HG03066 (cell line): ENCODE measurements around the gene ABCC9.

Experiments
- ATAC-seq: cut with Tn5 transposase; IDR thresholded peaks from one replicate; pipeline ENCODE4 v1.9.1; 2021; ENCODE audit warnings: low read depth; ENCODE audit not compliant: unreplicated experiment

ABCC9 gene

DNA sequence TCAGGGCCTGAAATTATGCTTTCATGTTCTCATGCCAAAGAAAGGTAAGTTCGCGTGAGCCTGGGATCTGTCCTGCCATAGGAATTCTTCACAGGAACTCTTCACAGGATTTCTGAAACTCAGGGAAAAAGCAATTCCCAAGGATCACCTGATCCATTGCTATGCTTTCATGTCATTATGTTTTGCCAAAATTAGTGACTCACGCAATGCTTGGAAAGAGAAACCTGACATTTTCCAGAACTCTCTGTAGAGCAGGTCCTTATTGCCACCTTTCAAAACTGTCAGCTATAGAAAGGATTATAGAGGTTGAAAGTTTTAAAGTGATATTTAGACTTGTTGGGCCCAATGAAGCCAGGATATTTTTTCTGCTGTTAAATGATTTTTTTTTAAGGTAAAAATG, 160.4 kb downstream of the ABCC9 start:
- ATAC-seq, result no peak

DNA sequence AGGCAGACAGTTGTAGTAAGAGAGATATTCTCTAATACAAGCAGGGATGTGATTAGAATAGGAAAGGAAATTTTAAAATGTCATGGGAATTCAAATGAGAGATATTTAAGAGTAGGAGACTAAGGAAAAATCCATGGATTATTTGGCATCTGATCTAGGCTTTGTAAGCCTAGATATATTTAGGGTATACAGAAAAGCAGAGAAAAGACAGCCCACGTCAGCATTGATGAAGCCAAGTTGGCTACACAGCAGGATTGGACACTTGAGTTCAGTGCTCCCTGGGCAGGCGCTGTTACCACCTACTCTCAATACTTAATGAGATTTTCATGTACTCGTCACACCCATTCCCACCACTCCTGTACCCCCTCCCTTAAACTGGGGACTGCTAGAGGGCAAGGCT, 165.1 kb downstream of the ABCC9 start:
- ATAC-seq, result no peak

GRCh38 chr12:21775133-21775820, 165.9 kb downstream of the ABCC9 start:
- no peak for ATAC-seq

GRCh38 chr12:21774358-21775132, 166.7 kb downstream of the ABCC9 start, which contains the start of gene KCNJ8:
TSS of gene KCNJ8 (minus strand) at chr12:21774706. CDS start at chr12:21773616, 1,090 bp downstream.
- ATAC-seq, result no peak

DNA sequence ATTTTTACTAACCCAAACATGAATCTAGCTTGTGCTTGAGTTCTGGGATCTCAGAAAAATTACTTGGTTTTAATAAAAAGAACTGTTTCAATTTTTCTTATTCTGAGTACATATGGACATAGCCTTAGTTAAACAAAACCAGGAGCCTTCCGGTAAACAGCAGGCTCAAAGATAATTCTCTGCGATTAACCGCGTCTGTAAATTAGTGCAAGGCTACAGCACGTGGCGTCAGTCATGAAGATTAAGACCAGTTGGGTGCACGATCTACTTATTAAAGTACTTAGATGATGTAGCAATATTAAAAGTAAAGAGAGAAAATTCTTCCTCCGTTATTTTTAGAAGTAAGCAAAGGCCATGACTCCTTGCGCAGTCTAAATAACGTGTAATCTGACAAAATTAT, 167.4 kb downstream of the ABCC9 start:
- ATAC-seq, result no peak

DNA sequence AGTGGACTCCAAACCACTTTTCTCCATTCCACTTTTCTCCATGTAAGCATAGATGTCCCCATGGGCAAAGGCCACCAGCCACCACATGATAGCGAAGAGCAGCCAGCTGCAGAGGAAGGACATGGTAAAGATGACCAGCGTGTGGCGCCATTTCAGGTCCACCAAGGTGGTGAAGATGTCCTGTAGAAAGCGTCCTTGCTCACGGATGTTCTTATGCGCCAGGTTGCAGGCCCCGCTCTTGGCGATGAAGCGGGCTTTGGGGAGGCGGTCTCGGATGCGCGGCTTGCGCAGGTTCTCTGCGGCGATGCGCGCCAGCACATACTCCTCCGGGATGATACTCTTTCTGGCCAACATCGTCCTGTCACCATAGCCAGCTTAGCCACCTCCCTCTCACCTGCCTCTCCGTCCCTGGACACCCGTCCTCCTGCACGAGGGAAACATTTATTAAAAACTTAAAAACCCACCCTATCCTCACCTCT, 167.9 kb downstream of the ABCC9 start:
- no peak for ATAC-seq

DNA sequence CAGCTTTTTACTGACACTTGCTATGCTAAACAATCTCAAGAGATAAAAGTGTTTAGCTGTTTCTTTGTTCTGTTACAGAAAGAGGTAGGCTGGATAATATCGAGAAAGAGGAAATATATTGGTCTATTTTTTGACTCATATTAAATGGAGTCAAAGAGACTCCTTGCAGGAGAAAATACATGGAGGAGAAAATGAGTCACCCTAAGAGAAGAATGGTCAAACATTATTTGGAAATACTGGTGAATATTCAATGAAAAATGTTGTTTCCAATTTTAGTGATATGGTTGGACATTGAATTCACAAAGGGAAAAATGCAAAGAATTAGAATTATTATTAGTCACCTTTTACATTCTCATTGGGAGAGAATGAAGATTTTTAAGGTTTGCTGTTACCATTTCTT, 169.9 kb downstream of the ABCC9 start:
- ATAC-seq, result no peak

- ATAC-seq, result no peak
Observed at GRCh38 chr12:21769307-21769706, 171.9 kb downstream of the ABCC9 start.

DNA sequence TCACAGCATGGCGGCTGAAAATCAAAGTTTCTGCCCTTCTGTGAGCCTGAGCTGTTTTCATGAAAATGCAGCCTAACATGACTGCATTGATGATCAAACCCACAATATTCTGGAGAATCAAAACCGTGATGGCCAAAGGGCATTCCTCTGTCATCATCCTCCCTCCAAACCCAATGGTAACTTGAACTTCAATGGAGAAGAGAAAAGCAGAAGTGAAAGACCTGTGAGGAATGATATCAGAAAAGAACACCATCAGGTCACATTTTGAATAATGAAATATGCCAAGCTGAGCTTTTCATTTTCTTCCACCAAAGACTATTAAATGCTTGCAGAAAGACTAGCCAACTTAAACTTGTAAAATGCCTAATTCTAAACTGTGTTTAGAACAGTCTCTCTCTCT, 174.8 kb downstream of the ABCC9 start:
- no peak for ATAC-seq

DNA sequence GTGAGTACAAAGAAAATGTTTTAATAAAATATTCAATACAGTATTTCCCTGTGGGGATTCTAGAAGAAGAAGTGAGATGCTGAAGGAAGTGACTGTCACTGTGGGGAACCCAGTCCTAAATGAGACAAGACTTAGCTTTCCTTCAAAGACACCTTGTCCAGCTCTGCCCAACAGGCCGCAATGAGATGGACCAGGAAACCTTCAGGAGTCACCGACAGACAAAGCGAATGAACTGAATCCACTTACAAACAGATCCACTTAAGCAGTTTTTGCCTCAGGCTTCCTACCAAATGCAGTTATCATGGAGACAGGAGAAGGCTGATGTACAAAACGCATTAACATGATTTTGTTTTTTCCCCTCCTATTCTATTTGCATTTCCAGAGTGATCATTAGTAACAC, 176.3 kb downstream of the ABCC9 start:
- no peak for ATAC-seq

DNA sequence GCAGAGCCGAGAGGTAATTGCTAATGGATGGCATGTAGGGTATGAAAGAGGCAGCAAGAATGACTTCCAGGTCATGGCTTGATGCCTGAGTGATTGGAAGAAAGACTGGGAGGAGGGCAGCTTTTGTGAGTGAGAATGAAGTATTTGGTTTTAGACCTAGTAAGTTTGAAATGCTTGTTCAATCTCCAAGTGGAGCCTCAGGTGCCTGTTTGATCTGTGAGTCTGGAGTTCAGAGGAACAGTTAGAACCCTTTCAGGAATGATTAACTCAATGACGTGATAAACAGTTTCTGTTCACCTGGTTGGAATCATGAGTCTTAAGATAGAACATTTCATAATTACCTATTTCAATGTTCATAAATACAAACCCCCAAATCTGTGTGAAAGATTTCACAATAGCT, 177.2 kb downstream of the ABCC9 start:
- no peak for ATAC-seq

GRCh38 chr12:21763531-21763930, 177.7 kb downstream of the ABCC9 start:
- ATAC-seq, result no peak

DNA sequence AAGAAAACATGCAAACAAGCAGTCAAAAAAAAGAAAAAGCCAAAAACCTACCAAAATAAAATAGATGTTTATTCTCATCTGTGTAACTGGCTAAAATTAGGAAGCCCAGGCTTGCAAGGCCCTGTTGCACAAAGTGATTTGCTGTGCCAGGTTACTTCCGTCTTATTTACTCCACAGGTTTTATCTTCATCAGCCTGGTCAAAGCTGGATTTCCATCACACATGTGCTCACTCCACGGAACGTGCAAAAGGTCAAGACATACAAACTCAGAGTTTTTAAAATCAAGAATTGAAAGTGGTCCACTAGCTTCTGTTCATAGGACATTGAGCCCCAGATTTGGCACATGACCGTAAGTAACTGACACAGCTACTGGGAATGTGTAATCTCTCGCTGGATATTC, 181.5 kb downstream of the ABCC9 start:
- no peak for ATAC-seq

- no peak for ATAC-seq
Observed at GRCh38 chr12:21757735-21758134, 183.5 kb downstream of the ABCC9 start.

DNA sequence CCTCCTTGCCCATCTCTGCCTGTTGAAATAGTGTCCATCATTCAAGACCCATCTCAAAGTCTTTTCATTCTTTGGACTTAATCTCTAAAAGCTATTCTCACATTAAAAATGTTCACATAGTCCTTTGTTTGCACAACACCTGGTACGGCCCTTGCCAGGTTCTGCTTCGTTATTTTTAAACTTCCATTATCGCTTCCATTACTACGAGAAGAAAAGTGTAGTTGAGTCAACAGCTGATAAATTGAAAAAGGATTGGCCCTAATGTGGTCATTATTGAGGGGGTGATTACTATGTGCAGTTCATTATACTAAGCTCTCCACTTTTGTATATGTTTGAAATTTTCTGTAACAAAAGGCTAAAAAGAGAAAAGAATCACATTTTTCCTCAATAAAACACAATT, 184.5 kb downstream of the ABCC9 start:
- no peak for ATAC-seq

- no peak for ATAC-seq
Observed at GRCh38 chr12:21751517-21751916, 189.7 kb downstream of the ABCC9 start.
